NCI-H748 treated with DMSO at 0.1 percent for 48 hours (cell line): Measurements from ENCODE around the gene GSTCD.
"Not testable (repeated sequence)": the region's sequence is repeated elsewhere in the genome, so short reads cannot be mapped to it uniquely, and the experiment has no call there.

Experiments used
- DNase-seq: peaks from one replicate; lab custom pipeline; 2025; lab: John Stamatoyannopoulos, UW

GSTCD gene

GRCh38 chr4:105808030-105808749, 99.6 kb downstream of the GSTCD start:
- DNase-seq: no peak

GRCh38 chr4:105808750-105809041, 100.1 kb downstream of the GSTCD start:
- no peak for DNase-seq

- DNase-seq: no peak
Observed at GRCh38 chr4:105815701-105816100, 107.1 kb downstream of the GSTCD start.

GRCh38 chr4:105822061-105822460, 113.5 kb downstream of the GSTCD start:
- no peak for DNase-seq

- DNase-seq: no peak
Observed at GRCh38 chr4:105828074-105828473, 119.5 kb downstream of the GSTCD start.

GRCh38 chr4:105831189-105831588, 122.6 kb downstream of the GSTCD start:
- no peak for DNase-seq

- no peak for DNase-seq
Observed at GRCh38 chr4:105835177-105835576, 126.6 kb downstream of the GSTCD start.

GRCh38 chr4:105836537-105836936, 128.0 kb downstream of the GSTCD start:
- DNase-seq: no peak

GRCh38 chr4:105837037-105837436, 128.5 kb downstream of the GSTCD start:
- no peak for DNase-seq

- DNase-seq: peak; percentile 26
Observed at GRCh38 chr4:105838082-105838481, 129.5 kb downstream of the GSTCD start.

- DNase-seq: peak; percentile 31
Observed at GRCh38 chr4:105840426-105841174, 132.0 kb downstream of the GSTCD start.

GRCh38 chr4:105843941-105844340, 135.4 kb downstream of the GSTCD start:
- DNase-seq: no peak

GRCh38 chr4:105845559-105845958, 137.0 kb downstream of the GSTCD start:
- no peak for DNase-seq

- DNase-seq: not testable (repeated sequence)
Observed at GRCh38 chr4:105848359-105848758, 139.8 kb downstream of the GSTCD start.

- no peak for DNase-seq
Observed at GRCh38 chr4:105851196-105851595, 142.6 kb downstream of the GSTCD start.

GRCh38 chr4:105852230-105852629, 143.6 kb downstream of the GSTCD start:
- not testable (repeated sequence) for DNase-seq

GRCh38 chr4:105858466-105859040, 150.0 kb downstream of the GSTCD start:
- DNase-seq: no peak

GRCh38 chr4:105859233-105859632, 150.6 kb downstream of the GSTCD start:
- DNase-seq: no peak

- DNase-seq: no peak
Observed at GRCh38 chr4:105870963-105871362, 162.4 kb downstream of the GSTCD start.

GRCh38 chr4:105871997-105872396, 163.4 kb downstream of the GSTCD start:
- no peak for DNase-seq

- no peak for DNase-seq
Observed at GRCh38 chr4:105875233-105875632, 166.6 kb downstream of the GSTCD start.

- no peak for DNase-seq
Observed at GRCh38 chr4:105878668-105879067, 170.1 kb downstream of the GSTCD start.

GRCh38 chr4:105887508-105887907, 178.9 kb downstream of the GSTCD start:
- DNase-seq: no peak
